ENCODE measurements around the gene ALPK1.
"Not testable (repeated sequence)": the region's sequence is repeated elsewhere in the genome, so short reads cannot be mapped to it uniquely, and the experiment has no call there.

The ALPK1 gene

DNA sequence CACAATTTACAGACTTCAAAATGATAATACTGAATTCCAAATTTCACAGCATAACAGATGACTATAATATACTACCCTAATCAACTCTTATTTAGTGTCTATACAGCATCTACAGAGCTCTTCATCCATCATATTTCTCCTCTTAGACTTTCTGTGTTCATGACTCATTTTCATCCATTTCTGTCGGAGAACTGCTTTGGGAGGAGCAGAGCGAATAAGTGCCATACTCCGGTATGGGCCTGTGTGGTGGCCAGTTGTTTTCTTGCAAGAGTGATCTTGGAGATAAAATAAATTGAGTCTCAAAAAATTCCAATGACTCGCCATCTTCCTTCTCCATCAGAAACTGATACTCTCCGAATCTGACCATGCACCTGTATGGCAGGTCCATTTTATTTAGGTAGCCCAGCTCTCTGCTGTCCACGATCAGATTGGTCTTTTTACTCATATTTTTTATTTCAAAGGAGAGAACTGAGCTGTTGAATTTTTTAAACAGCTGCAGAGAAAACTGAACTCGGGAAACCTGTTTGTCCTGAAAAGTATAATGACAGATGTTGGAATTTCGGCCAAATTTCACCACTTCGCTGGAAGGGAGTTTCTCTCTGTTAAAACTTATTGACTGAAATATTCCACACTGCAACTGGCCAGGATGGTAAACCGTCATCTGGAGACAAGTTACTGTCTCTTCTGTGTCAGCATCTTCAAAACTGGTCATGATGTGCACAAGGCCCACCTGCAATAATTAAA, 19.3 kb upstream of the ALPK1 start:
- no peak for DNase-seq (ENCODE audit: low read depth in 2 of 2)
- TF ChIP-seq, protein P1, sequence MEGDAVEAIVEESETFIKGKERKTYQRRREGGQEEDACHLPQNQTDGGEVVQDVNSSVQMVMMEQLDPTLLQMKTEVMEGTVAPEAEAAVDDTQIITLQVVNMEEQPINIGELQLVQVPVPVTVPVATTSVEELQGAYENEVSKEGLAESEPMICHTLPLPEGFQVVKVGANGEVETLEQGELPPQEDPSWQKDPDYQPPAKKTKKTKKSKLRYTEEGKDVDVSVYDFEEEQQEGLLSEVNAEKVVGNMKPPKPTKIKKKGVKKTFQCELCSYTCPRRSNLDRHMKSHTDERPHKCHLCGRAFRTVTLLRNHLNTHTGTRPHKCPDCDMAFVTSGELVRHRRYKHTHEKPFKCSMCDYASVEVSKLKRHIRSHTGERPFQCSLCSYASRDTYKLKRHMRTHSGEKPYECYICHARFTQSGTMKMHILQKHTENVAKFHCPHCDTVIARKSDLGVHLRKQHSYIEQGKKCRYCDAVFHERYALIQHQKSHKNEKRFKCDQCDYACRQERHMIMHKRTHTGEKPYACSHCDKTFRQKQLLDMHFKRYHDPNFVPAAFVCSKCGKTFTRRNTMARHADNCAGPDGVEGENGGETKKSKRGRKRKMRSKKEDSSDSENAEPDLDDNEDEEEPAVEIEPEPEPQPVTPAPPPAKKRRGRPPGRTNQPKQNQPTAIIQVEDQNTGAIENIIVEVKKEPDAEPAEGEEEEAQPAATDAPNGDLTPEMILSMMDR (IDR thresholded peaks at IDR 0.05; ENCODE audit: low read depth, low read length), result no peak
- no peak overlapping the region for H3K4me3 ChIP-seq (replicated peaks in 1 of 2; ENCODE audit: low read depth in 2 of 2, low read length in 2 of 2)

DNA sequence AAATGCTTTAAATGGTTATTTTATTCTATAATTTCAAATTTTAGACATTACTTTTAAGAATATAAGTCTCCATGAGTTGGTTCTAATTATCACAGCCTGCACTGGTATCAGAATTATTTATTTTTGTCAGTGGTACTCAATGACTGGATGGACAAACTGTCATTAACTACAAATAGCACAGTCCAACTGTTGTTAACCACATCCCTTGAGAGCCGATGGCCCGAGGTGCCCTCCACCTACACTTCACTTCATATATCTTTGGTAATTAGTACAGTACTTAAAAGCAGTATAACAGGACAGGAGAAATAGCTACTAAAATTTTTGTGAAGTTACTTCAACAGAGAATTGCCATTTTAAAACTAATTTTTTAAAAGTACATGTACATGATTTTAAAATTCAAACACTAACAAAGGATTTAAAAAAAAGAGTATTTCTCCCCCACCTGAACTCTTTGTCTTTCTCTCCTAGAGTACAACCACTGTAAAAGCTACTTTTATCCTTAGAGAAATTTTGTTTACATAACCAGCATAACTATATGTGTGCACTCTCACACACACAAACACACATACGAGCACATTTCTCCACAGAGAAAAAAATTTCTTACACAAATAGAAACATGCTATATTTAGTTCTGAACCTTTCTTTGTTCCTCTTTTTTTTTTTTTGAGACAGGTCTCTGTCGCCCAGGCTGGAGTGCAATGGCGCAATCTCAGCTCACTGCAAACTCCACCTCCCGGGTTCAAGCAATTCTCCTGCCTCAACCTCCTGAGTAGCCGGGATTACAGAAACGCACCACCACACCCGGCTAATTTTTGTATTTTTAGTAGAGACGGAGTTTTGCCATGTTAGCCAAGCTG, 17.9 kb upstream of the ALPK1 start:
- TF ChIP-seq, protein P1 (IDR thresholded peaks at IDR 0.05; ENCODE audit: low read depth, low read length), result no peak
- H3K4me3 ChIP-seq (replicated peaks in 1 of 2; ENCODE audit: low read depth in 2 of 2, low read length in 2 of 2), result no peak overlapping the region
- no peak for DNase-seq (ENCODE audit: low read depth in 2 of 2)

DNA sequence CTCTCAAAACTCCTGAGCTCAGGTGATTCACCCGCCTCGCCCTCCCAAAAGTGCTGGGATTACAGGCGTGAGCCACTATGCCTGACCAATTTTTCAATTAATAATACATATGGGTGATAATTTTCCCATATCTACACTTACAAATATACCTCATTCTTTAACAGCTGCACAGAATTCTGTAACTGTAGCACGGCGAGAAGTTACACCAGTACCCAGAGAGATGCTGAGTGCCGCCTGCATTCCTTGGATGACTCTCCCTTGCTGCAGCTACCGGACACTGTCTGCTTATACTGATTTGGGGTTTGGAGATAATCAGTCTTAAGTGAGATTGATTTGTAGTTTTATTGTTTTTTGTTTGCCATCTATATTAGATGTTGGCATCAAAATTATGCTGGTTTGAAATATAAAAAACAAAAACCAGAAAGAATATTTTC, 17.3 kb upstream of the ALPK1 start:
- TF ChIP-seq, protein P1 (IDR thresholded peaks at IDR 0.05; ENCODE audit: low read depth, low read length), result no peak
- no peak for DNase-seq (ENCODE audit: low read depth in 2 of 2)
- no peak overlapping the region for H3K4me3 ChIP-seq (replicated peaks in 1 of 2; ENCODE audit: low read depth in 2 of 2, low read length in 2 of 2)

DNA sequence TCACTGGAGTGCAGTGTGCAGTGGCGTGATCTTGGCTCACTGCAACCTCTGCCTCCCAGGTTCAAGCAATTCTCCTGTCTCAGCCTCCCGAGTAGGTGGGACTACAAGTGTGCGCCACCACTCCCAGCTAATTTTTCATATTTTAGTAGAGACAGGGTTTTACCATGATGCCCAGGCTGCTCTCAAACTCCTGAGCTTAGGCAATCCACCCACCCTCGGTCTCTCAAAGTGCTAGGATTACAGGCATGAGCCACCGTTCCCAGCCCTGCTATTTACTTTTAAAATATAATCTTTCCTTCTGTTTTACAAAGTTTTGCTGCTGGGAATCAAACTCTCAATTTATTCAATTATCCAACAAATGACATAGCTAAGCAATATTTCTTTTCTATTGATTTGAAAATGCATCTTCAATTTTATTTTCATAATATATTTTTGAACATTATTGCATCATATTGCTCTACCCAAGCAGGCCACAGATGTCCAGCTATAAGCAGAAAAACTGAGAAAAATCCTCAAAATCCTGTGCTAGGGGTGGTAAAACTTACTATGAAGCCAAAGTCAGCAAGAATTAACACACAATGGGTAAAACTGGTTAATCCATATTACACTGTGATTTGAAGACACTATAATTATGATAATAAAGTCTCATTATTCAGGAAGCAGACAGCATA, 16.6 kb upstream of the ALPK1 start:
- no peak overlapping the region for H3K4me3 ChIP-seq (replicated peaks in 1 of 2; ENCODE audit: low read depth in 2 of 2, low read length in 2 of 2)
- DNase-seq (ENCODE audit: low read depth in 2 of 2), result no peak
- TF ChIP-seq, protein P1 (IDR thresholded peaks at IDR 0.05; ENCODE audit: low read depth, low read length), result no peak

DNA sequence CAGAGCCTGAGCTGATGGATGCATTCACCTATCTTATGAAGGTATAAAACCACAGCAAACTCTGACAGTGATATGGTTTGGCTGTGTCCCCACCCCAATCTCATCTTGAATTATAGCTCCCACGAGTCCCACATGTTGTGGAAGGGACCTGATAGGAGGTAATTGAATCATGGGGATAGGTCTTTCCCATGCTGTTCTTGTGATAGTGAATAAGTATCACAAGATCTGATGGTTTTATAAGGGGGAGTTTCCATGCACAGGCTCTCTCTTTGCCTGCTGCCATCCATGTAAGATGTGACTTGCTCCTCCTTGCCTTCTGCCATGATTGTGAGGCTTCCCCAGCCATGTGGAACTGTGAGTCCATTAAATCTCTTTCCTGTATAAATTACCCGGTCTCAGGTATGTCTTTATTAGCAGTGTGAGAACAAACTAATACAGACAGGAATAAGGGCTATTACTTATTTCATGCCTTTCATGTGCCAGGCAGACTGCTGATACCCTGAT, 15.2 kb upstream of the ALPK1 start:
- DNase-seq (ENCODE audit: low read depth in 2 of 2); H3K4me3 ChIP-seq (replicated peaks in 1 of 2; ENCODE audit: low read depth in 2 of 2, low read length in 2 of 2): not testable (repeated sequence)

DNA sequence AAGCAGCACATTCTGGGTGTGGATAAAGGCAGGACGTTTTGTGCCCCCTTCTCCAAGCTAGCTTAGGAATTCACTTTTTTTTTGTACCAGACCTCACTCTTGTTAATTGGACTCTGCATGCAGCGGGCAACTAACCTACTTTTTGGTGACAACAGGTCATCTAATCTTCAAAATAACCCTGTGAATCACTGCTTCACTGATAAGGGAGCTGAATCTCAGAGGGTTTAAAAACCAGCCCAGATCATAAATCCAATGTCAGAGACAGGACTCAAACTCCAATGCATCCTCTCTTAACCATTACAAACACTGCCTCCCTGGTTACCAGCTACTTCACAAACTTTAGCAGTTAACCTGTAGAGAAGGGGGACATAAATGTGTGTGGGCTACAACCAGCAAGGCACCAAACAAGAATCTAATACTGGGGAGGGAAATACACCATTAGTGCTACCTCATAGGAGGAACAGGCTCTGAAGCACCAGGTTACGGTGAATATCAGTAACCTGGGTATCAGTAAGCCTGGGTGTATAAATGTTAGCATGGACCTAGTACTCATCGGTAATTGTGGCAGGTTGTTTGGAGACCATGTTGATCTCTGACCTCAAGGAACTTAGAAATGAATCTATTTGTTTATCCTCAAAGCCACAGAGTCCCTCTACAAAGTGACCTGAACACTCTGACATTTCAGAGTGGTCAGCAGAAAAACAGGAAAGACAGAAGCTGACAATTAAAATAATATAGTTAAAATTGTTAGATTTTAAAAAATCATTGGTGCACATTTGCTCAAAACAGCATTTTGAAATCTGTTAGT, 14.1 kb upstream of the ALPK1 start:
- DNase-seq (ENCODE audit: low read depth in 2 of 2), result no peak
- H3K4me3 ChIP-seq (replicated peaks in 1 of 2; ENCODE audit: low read depth in 2 of 2, low read length in 2 of 2), result no peak overlapping the region
- TF ChIP-seq, protein P1 (IDR thresholded peaks at IDR 0.05; ENCODE audit: low read depth, low read length), result no peak
